Smooth muscle cell (in vitro differentiated cells): Measurements from ENCODE around the gene GPR37L1. TPM values are rescaled to one million over a fixed set of nuclear protein-coding genes. Genes with fewer than 3 reads are reported as not detected.
"Not testable (repeated sequence)": the region's sequence is repeated elsewhere in the genome, so short reads cannot be mapped to it uniquely, and the experiment has no call there.

ENCODE experiments used
- DNase-seq: peaks from one replicate; lab custom pipeline; 2025; ENCODE audit not compliant: unreplicated experiment; lab: John Stamatoyannopoulos, UW
- H2AFZ ChIP-seq: fragments of 200-600 bp; sonication (generic); 2 replicates; pipeline ENCODE4 v1.6.0; 2016; ENCODE audit warnings: antibody characterized with exemption, low read depth, mild to moderate bottlenecking
- H3F3A ChIP-seq: fragments of 200-600 bp; sonication (generic); 2 replicates; pipeline ENCODE4 v1.6.0; 2017; ENCODE audit warnings: antibody characterized with exemption, low read depth
- H3K27ac ChIP-seq: fragments of 200-600 bp; sonication (generic); 2 replicates; pipeline ENCODE4 v1.5.1; 2016; ENCODE audit warnings: low read depth, mild to moderate bottlenecking
- H3K27me3 ChIP-seq: fragments of 200-600 bp; sonication (generic); 2 replicates; pipeline ENCODE4 v1.6.1; 2016; ENCODE audit warnings: low read depth, mild to moderate bottlenecking
- H3K36me3 ChIP-seq: fragments of 200-600 bp; sonication (generic); 2 replicates; pipeline ENCODE4 v1.5.1; 2016; ENCODE audit warnings: low read depth
- H3K4me1 ChIP-seq: fragments of 200-600 bp; sonication (generic); 2 replicates; pipeline ENCODE4 v1.5.1; 2016; ENCODE audit warnings: low read depth
- H3K4me2 ChIP-seq: fragments of 200-600 bp; sonication (generic); 2 replicates; pipeline ENCODE4 v1.6.0; 2016; ENCODE audit warnings: mild to moderate bottlenecking
- H3K4me3 ChIP-seq: fragments of 200-600 bp; sonication (generic); 2 replicates; pipeline ENCODE4 v1.5.1; 2016; ENCODE audit warnings: mild to moderate bottlenecking
- H3K79me2 ChIP-seq: fragments of 200-600 bp; sonication (generic); 2 replicates; pipeline ENCODE4 v1.6.0; 2016; ENCODE audit warnings: low read depth, mild to moderate bottlenecking
- H3K9ac ChIP-seq: fragments of 200-600 bp; sonication (generic); 2 replicates; pipeline ENCODE4 v1.6.0; 2016; ENCODE audit warnings: low read depth
- H3K9me3 ChIP-seq: fragments of 200-600 bp; sonication (generic); replicated peaks from 2 replicates; pipeline ENCODE4 v1.5.1; 2016; ENCODE audit warnings: low read depth
- H4K20me1 ChIP-seq: fragments of 200-600 bp; sonication (generic); 2 replicates; pipeline ENCODE4 v1.6.0; 2016; ENCODE audit warnings: low read depth
- WGBS: methylation state at CpG from one replicate; pipeline ENCODE4 v1.1.7; 2016; ENCODE audit warnings: low lambda C conversion rate; 5-methylcytosine and 5-hydroxymethylcytosine counted together
- polyA plus RNA-seq: library from polyadenylated mRNA; unstranded; fragments of >200 nt; fragmentation: Nextera tagmentation; extraction: Ambion mirVana; gene quantifications from 2 replicates; pipeline ENCODE4 v1.2.1, GENCODE V29; 2016
- total RNA-seq: library from RNA; depleted of rRNA; stranded (reverse); fragments of >200 nt; gene quantifications from 2 replicates; pipeline ENCODE4 v1.2.3, GENCODE V29; 2014
- TF ChIP-seq, protein P1 (sequence below): fragments of 200-600 bp; sonication (generic); IDR thresholded peaks from 2 replicates; pipeline ENCODE4 v1.5.1; 2017; ENCODE audit warnings: borderline replicate concordance, mild to moderate bottlenecking, antibody characterized with exemption; ENCODE audit not compliant: insufficient read depth, poor library complexity, severe bottlenecking

Gene GPR37L1
- total and polyA plus RNA-seq, 2 experiments from 2014 or later: not detected

DNA sequence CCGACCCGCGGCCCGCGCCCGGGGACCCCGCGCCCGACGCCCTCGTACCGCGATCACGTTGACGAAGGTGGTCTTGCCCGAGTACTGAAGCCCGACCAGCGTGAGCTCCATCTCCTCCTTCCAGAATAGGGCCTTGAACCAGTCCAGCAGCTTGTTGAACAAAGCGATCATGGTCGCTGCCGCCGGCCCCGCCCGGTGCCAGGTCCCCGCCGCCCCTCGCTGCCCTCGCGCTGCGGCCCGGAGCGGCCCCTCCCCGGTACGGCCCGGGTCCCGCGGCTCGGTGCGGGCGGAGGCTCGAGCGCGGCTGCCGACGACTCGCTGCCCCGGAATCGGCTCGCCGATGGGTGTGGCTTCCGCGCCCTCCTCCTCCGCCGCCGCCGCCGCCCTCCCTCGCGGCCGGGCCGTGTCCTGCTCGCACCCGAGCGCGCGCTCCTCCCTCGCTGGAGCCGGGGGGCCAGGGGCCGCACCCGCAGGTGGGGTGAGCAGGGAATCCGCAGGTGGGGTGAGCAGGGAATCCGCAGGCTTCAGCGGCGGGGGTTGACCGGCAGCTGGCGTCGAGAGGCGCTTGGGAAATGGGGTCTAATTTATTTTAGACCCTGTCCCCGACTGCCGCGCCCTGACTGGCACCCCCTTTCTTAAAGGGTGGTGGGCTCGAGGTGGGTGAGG, 21.8 kb downstream of the GPR37L1 start, which contains the start of gene ARL8A:
Gene ARL8A (minus strand): TSS at position 336 of the 666 bp plus-strand sequence. CDS start 165 bp downstream, at position 171.
- DNase-seq: peak; percentile 13
- no peaks in the 10 kb centered on the region for H3K36me3 ChIP-seq
- peaks cover 53% of the 10 kb centered on the region for H3K79me2 ChIP-seq
- H3K9ac ChIP-seq: peak within 1 kb of the TSS; percentile 92
- H3K9me3 ChIP-seq: no peaks in the 10 kb centered on the region
- H2AFZ ChIP-seq: peak within 1 kb of the TSS; percentile 99
- TF ChIP-seq, protein P1, sequence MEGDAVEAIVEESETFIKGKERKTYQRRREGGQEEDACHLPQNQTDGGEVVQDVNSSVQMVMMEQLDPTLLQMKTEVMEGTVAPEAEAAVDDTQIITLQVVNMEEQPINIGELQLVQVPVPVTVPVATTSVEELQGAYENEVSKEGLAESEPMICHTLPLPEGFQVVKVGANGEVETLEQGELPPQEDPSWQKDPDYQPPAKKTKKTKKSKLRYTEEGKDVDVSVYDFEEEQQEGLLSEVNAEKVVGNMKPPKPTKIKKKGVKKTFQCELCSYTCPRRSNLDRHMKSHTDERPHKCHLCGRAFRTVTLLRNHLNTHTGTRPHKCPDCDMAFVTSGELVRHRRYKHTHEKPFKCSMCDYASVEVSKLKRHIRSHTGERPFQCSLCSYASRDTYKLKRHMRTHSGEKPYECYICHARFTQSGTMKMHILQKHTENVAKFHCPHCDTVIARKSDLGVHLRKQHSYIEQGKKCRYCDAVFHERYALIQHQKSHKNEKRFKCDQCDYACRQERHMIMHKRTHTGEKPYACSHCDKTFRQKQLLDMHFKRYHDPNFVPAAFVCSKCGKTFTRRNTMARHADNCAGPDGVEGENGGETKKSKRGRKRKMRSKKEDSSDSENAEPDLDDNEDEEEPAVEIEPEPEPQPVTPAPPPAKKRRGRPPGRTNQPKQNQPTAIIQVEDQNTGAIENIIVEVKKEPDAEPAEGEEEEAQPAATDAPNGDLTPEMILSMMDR: no peak
- peaks cover 9% of the 10 kb centered on the region for H3K4me1 ChIP-seq
- WGBS: 1% methylated on average over 55 of the region's 82 CpGs
- peak within 1 kb of the TSS; percentile 94 for H3K4me3 ChIP-seq
- H3F3A ChIP-seq: no peaks in the 10 kb centered on the region
- peak within 1 kb of the TSS; percentile 27 for H3K27ac ChIP-seq
- H3K4me2 ChIP-seq: peak within 1 kb of the TSS; percentile 100
- no peaks in the 10 kb centered on the region for H3K27me3 ChIP-seq
- peaks cover 43% of the 10 kb centered on the region for H4K20me1 ChIP-seq

DNA sequence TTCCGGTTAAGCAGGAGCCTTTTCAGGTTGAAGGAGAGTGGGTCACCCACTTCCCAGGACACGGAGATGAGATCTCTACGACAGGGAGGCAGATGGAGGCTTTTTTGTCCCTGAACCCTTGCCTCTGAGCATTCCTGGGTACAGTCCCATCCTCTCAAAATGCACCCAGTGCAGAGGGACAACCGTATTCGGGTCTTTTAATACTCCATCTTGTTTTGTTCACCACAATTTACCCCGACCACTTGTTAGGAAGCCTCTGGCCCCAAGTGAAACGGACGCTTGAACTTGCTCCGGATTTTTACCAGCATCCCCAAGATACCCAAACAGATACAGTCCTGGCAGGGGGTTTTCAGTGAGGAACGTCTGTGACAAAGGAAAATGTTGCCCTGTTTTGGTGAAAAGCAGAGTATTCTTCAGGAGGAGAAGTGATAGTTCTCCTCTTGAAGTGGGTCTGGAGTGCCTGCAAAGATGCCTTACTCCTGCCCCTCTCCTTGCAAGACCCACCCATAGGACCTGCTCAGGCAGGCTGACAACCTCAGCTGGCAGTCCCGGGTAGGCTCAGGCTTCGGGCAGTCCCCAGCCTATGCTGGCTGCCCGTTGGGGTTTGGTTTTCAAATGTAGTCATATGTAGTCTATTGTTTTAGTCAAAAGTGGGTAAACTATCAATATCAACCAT, 22.5 kb downstream of the GPR37L1 start:
- peak overlapping the region; percentile 99 for H2AFZ ChIP-seq
- H3K9ac ChIP-seq: peak overlapping the region; percentile 92
- H3F3A ChIP-seq: no peaks in the 10 kb centered on the region
- TF ChIP-seq, protein P1: no peak
- peak overlapping the region; percentile 94 for H3K4me3 ChIP-seq
- H3K4me1 ChIP-seq: peaks cover 9% of the 10 kb centered on the region
- H3K79me2 ChIP-seq: peaks cover 48% of the 10 kb centered on the region
- no peaks in the 10 kb centered on the region for H3K9me3 ChIP-seq
- DNase-seq: no peak
- peaks cover 37% of the 10 kb centered on the region for H4K20me1 ChIP-seq
- H3K27me3 ChIP-seq: no peaks in the 10 kb centered on the region
- H3K27ac ChIP-seq: no peak overlapping the region
- 19% methylated on average over 13 of the region's 13 CpGs for WGBS
- H3K4me2 ChIP-seq: peak overlapping the region; percentile 100
- no peaks in the 10 kb centered on the region for H3K36me3 ChIP-seq

DNA sequence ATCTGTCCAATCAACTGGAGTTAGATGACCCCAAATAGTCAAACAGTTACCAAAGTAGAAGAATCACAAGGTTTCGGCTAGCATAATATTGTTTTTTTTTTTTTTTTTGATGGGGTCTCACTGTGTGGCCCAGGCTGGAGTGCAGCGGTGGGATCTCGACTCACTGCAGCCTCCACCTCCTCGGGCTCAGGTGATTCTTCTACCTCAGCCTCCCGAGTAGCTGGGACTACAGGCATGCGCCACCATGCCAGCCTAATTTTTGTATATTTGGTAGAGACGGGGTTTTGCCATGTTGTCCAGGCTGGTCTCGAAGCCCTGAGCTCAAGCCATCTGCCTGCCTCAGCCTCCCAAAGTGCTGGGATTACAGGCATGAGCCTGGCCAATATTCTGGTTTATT, 23.0 kb downstream of the GPR37L1 start:
- Histone ChIP-seq H4K20me1 (peaks cover 31% of the 10 kb centered on the region), H3K79me2 (peaks cover 43% of the 10 kb centered on the region)
- H2AFZ ChIP-seq, H3K27ac ChIP-seq, H3K4me3 ChIP-seq, H3K4me1 ChIP-seq, H3K36me3 ChIP-seq, DNase-seq, H3F3A ChIP-seq, H3K4me2 ChIP-seq, H3K27me3 ChIP-seq, H3K9me3 ChIP-seq, H3K9ac ChIP-seq: not testable (repeated sequence)
- 91% methylated on average over 8 of the region's 8 CpGs for WGBS

DNA sequence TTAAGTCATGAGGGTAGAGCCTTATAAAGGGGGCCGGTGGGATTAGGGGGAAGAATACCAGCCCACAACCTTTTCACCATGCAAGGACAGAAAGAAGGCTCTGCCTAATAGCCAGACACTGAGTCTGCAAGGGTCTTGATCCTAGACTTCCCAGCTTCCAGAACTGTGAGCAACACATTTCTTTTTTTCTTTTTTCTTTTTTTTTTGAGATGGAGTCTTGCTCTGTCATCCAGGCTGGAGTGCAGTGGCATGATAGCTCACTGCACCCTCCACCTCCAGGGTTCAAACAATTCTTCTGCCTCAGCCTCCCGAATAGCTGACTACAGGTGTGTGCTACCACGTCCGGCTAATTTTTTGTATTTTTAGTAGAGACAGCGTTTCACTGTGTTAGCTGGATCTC, 23.6 kb downstream of the GPR37L1 start:
- Histone ChIP-seq H3K4me1 (peaks cover 9% of the 10 kb centered on the region), H3K36me3 (no peaks in the 10 kb centered on the region), H3K4me3 (no peak overlapping the region), H2AFZ (no peak overlapping the region), H3K27me3 (no peaks in the 10 kb centered on the region), H3K9me3 (no peaks in the 10 kb centered on the region), H3K79me2 (peaks cover 38% of the 10 kb centered on the region), H3F3A (no peaks in the 10 kb centered on the region), H4K20me1 (peaks cover 26% of the 10 kb centered on the region), H3K27ac (no peak overlapping the region), H3K4me2 (no peak overlapping the region), H3K9ac (no peak overlapping the region)
- TF ChIP-seq, protein P1: no peak
- DNase-seq: no peak
- WGBS: 84% methylated on average over 5 of the region's 5 CpGs
